Measurements from ENCODE around the gene CDYL2.

CDYL2 gene

GRCh38 chr16:80784951-80785350, 19.4 kb downstream of the CDYL2 start:
- TF ChIP-seq CTCF (IDR thresholded peaks at IDR 0.05; ENCODE audit: low read depth, low read length, missing control alignments) = no peak
- H3K4me3 ChIP-seq (ENCODE audit: low read depth, low read length) = no peak overlapping the region
- no peak for DNase-seq (ENCODE audit: low read depth)

GRCh38 chr16:80778703-80779102, 25.7 kb downstream of the CDYL2 start:
- TF ChIP-seq CTCF (IDR thresholded peaks at IDR 0.05; ENCODE audit: low read depth, low read length, missing control alignments) = no peak
- no peak overlapping the region for H3K4me3 ChIP-seq (ENCODE audit: low read depth, low read length)
- no peak for DNase-seq (ENCODE audit: low read depth)

GRCh38 chr16:80776856-80777255, 27.5 kb downstream of the CDYL2 start:
- no peak overlapping the region for H3K4me3 ChIP-seq (ENCODE audit: low read depth, low read length)
- TF ChIP-seq CTCF (IDR thresholded peaks at IDR 0.05; ENCODE audit: low read depth, low read length, missing control alignments) = no peak
- DNase-seq (ENCODE audit: low read depth) = no peak

GRCh38 chr16:80775450-80775849, 28.9 kb downstream of the CDYL2 start:
- DNase-seq (ENCODE audit: low read depth) = no peak
- TF ChIP-seq CTCF (IDR thresholded peaks at IDR 0.05; ENCODE audit: low read depth, low read length, missing control alignments) = no peak
- no peak overlapping the region for H3K4me3 ChIP-seq (ENCODE audit: low read depth, low read length)

GRCh38 chr16:80766798-80767197, 37.6 kb downstream of the CDYL2 start:
- no peak for TF ChIP-seq CTCF (IDR thresholded peaks at IDR 0.05; ENCODE audit: low read depth, low read length, missing control alignments)
- no peak overlapping the region for H3K4me3 ChIP-seq (ENCODE audit: low read depth, low read length)
- DNase-seq (ENCODE audit: low read depth) = no peak

GRCh38 chr16:80759419-80760162, 44.8 kb downstream of the CDYL2 start:
- DNase-seq (ENCODE audit: low read depth) = no peak
- TF ChIP-seq CTCF (IDR thresholded peaks at IDR 0.05; ENCODE audit: low read depth, low read length, missing control alignments) = no peak

GRCh38 chr16:80754476-80754875, 49.9 kb downstream of the CDYL2 start:
- DNase-seq (ENCODE audit: low read depth) = no peak
- H3K4me3 ChIP-seq (ENCODE audit: low read depth, low read length) = no peak overlapping the region
- TF ChIP-seq CTCF (IDR thresholded peaks at IDR 0.05; ENCODE audit: low read depth, low read length, missing control alignments) = no peak

More at GRCh38 chr16:80759419-80760162, 44.8 kb downstream of the CDYL2 start:
- no peak overlapping the region for H3K4me3 ChIP-seq (ENCODE audit: low read depth, low read length)

Measured in GM12864 (cell line).